GM23338 (cell line): ENCODE results near the gene SGCD.

Source experiments
- EZH2 ChIP-seq: fragments of 200-600 bp; sonication (generic); IDR thresholded peaks from one replicate; pipeline ENCODE4 v1.8.0; 2017; ENCODE audit warnings: antibody characterized with exemption, mild to moderate bottlenecking, low read depth; ENCODE audit not compliant: unreplicated experiment
- EZH2phosphoT487 ChIP-seq: fragments of 200-600 bp; sonication (generic); IDR thresholded peaks from one replicate; pipeline ENCODE4 v1.8.1; 2018; ENCODE audit warnings: antibody characterized with exemption; ENCODE audit not compliant: unreplicated experiment
- TF ChIP-seq, protein P1 (sequence below), 2 experiments: fragments of 200-600 bp in 1 of 2; sonication (generic) in 1 of 2; conservative IDR thresholded peaks; 2 replicates each; pipeline versions ENCODE4 v1.5.1 to v1.6.1; 2016 to 2017; ENCODE audit warnings: antibody characterized with exemption in 2 of 2, low read depth in 2 of 2, mild to moderate bottlenecking in 2 of 2, moderate library complexity in 1 of 2

DNA sequence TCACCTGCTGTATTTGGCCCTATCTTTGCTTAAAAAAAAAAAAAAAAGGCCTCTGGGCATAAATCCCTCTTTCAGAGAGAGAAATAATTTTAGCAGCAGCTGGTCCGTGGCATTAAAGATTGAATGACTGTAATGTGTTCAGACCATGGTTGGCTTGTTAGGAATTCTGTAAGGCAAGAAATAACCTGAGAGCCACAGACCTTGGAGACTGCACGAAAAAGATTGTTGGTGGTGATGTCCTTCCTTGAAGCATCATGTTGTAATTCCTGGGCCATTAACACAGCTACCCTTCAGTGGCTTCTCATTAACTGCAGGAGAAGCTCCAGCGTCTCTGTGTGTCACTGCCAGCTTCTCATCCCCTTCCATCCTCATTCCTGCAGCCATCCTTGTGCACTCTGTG is 79.0 kb downstream of the SGCD start:
- TF ChIP-seq, protein P1, sequence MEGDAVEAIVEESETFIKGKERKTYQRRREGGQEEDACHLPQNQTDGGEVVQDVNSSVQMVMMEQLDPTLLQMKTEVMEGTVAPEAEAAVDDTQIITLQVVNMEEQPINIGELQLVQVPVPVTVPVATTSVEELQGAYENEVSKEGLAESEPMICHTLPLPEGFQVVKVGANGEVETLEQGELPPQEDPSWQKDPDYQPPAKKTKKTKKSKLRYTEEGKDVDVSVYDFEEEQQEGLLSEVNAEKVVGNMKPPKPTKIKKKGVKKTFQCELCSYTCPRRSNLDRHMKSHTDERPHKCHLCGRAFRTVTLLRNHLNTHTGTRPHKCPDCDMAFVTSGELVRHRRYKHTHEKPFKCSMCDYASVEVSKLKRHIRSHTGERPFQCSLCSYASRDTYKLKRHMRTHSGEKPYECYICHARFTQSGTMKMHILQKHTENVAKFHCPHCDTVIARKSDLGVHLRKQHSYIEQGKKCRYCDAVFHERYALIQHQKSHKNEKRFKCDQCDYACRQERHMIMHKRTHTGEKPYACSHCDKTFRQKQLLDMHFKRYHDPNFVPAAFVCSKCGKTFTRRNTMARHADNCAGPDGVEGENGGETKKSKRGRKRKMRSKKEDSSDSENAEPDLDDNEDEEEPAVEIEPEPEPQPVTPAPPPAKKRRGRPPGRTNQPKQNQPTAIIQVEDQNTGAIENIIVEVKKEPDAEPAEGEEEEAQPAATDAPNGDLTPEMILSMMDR (conservative IDR thresholded peaks at IDR 0.05; ENCODE audit: low read depth in 2 of 2), result no peak
- TF ChIP-seq EZH2 (no peak), EZH2phosphoT487 (no peak)
